Kidney capillary endothelial cell (primary cell): ENCODE measurements around the gene UGT3A1.
"Not testable (repeated sequence)": the region's sequence is repeated elsewhere in the genome, so short reads cannot be mapped to it uniquely, and the experiment has no call there.

Source experiments
- DNase-seq: peaks from one replicate; pipeline ENCODE4 v3.0.0-alpha.2; 2018; ENCODE audit warnings: low spot score

UGT3A1 gene, protein sequence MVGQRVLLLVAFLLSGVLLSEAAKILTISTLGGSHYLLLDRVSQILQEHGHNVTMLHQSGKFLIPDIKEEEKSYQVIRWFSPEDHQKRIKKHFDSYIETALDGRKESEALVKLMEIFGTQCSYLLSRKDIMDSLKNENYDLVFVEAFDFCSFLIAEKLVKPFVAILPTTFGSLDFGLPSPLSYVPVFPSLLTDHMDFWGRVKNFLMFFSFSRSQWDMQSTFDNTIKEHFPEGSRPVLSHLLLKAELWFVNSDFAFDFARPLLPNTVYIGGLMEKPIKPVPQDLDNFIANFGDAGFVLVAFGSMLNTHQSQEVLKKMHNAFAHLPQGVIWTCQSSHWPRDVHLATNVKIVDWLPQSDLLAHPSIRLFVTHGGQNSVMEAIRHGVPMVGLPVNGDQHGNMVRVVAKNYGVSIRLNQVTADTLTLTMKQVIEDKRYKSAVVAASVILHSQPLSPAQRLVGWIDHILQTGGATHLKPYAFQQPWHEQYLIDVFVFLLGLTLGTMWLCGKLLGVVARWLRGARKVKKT

DNA sequence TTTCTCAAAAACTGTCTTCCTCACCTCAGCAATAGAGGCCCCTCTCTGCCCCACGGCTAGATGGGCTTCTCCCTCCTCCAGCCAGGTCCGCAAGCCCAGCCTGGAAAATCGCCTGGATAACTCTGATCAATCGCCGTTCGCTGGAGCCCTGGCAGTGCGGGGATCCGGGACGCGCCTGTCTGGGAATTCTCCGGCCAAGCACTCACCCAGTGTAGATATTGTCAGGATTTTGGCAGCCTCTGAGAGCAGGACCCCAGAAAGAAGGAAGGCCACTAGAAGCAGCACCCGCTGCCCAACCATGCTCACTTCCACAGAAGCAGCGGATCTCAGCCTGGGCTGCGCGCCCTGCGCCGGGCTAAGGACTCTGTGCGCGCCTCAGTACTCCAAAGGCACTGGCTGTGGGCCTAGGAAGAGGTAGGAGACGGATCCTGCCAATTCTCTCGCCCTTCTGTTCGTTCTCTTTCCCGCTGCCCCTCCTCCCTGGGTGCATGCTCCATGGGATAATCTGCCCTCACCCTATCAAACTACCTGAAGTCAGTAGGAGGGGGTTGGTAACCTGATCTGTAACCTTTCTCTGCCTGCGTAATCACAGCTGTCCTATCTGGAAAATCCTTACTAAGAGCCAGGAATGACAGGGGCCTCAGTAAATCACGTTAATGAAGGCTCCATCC is at the start of gene UGT3A1:
TSS of gene UGT3A1 (minus strand) at position 450 of the 671 bp plus-strand sequence. CDS start at position 300, 150 bp downstream.
- no peak for DNase-seq

DNA sequence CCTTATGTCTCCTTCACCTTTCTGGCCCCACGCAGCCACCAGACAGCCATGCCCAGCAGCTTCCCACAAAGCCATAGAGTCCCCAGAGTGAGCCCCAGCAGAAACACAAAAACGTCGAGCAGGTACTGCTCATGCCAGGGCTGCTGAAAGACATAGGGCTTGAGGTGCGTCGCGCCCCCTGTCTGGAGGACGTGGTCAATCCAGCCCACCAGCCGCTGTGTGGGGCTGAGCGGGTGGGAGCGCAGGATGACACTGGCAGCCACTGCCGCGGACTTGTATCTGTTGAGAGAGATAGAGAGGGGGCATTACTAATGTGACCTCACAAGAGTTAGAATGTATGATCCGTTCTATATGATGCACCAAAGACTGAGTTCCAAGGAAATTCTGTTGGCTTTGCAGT is 44.5 kb upstream of the UGT3A1 start:
- DNase-seq = no peak

DNA sequence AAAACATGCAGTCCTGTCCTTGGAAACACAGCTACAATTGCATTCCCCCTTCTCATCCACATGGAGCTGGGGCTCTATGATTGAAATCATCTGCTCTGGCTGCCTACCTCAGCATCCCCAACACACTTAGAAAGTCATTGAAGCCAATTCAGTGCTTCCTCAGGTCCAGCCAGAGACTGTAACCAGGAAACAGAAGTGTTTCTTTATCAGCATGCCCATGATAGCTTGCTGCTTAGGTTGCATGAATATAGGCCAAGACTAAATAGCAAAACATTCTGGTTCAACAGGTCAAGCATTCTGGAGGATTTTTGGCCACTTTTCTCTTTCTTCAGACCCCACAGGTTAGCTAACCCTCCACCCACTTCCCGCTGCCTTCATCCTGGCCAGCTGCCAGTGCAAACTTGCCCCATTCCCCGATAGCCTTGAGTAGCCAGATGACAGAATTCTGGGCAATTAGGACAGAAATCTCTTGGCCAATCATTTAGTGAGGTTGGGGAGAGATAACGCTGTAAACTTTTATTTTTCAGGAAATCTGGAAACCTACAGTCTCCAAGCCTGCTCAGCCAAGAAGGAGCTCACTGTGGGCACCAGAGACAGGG is 43.4 kb upstream of the UGT3A1 start:
- not testable (repeated sequence) for DNase-seq

DNA sequence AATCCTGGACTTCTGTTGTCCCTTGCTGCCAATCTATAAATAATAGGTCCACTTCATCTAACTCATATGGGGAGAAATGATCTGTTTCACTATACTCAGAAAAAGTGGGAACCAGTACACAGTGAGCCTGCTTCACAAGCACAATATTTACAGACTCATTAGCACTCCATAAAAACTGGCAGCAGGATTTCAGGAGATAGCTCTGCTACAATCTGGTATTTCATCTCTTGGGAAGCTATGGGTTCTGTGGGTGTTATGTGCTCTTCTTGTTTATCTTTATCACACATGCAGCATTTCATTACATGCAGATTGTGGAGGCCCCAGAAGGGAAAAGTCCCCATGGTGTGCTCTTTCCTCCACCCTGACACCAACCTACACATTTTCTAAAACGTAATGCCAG is 42.3 kb upstream of the UGT3A1 start:
- DNase-seq = no peak

DNA sequence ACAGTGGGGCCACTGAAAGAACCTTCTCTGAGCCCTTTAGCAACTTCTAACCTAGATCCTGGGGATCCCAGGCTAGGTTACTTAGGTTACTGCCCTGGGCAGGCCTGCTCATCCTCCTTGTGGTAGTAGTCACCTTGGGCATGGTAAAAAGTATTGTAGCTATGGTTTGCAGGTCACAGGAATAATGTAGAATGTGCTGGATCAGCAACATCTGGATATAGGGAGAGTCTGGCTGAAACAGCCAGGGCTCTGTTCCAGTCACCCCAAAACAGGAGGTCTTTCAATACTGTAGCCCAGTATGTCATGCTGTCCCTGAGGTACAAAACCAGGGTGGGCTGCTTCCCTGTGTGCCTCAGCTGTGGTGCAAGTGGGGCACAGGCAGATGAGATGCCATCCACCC is 41.9 kb upstream of the UGT3A1 start:
- DNase-seq = no peak

DNA sequence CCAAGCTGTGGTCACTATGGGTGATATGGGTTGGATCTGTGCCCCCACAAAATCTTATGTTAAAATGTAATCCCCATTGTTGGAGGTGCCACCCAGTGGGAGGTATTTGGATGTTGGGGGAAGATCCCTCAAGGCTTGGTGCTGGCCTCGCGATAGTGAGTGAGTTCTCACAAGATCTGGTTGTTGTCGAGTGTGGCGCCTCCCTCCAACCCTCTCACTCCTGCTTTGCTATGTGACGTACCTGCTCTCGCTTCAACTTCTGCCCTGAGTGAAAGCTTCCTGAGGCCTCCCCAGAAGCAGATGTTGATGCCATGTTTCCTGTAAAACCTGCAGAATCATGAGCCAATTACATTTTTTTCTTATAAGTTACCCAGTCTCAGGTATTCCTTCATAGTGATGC is 40.0 kb upstream of the UGT3A1 start:
- DNase-seq = no peak

DNA sequence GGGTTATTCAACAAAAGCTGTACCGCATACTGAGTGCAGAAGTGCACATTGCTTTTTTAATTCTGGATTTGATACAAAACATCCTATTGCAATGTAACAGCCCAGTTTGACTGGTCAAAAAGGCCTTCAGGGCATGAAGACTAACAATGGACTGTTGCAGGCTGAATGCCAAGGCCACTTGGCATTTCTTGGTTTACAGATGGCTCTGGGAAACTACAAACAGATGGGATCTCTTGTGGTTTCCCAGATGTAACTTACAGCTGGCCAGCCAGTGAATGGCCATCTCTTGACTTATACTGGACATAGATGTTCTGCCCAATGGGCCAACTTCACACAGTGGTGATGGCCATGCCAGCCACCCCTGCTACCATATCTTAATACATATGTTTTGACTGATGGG is 38.7 kb upstream of the UGT3A1 start:
- DNase-seq = no peak

DNA sequence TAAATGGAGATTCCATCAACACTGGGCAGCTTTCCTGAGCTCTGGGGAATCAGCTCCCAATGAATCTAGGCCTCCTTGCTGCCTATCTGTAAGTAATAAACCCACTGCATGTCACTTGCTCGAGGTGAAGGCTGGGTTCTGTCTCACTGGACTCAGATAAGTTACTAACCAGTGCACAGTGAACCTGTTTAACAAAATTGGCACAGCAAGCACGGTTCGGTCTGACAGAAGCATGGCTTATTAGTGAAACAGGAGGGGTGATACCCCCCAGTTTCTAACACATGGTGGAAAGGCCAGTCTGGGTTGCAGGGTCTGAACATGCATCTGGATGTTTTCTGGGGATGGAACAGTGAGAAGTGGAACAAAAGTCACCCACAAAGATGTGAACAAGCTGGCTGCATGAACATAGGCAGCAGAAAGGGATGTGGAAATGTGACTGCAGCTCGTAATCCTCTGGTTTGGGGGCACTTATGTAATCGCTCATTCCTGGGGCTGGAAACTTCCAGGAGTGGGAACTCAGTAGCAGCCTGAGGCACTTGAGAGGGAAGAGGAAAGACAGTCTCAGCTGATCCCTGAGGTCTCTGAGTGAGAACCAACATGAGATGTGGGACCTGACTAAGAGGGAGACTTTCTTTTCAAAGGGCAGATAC is 37.8 kb upstream of the UGT3A1 start:
- DNase-seq = no peak

DNA sequence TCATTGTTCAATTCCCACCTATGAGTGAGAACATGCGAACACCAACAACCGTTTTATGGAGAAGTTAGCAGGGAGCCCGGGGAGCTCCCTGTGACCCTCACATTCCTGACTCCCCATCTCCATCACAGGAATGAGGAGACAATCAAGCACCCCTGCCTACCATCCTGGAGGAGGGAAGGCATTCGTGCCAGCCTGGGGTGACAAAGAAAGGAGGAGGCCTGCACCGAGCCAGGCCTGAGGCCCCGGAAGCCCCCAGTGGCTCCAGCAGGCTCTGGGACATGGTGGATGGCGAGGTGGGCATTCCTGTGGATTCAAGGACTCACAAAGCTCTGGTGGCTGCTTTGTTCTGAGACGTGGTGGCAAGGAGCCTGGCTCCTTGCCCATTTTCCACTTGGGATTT is 36.5 kb upstream of the UGT3A1 start:
- no peak for DNase-seq

DNA sequence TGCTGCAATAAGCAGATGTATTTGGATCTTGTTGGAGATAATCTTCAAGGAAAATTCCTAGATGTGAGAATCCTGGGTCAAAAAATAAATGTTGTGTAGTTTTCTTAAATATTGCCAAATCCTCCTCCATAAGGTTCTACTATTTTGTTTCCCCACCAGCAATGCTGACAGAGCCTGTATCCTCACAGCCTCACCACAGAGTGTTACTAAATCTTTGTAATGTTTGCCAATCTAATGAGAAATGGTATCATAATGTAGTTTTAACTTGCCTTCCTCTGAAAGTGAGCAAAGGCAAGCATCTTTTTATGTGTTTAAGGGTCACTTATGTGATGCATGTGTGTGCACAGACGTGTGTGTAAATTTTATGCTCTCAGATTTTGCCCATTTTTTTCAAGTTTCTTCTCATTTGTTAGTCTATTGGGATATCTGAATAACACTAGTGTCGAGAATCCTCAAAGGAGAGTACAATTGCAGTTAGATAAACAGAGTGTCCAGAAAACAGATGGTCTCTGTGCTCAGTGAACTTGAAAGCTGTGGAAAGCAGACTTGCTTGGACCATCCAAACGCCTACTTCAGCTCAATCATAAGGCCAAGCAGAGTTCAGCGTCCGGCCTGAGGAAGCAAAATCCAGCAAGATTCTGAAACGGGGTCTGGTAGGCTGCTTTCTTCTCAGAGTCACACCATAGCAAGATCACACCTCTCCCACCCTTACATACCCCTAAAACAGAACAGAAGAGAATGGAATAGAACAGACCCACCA is 35.7 kb upstream of the UGT3A1 start:
- no peak for DNase-seq

DNA sequence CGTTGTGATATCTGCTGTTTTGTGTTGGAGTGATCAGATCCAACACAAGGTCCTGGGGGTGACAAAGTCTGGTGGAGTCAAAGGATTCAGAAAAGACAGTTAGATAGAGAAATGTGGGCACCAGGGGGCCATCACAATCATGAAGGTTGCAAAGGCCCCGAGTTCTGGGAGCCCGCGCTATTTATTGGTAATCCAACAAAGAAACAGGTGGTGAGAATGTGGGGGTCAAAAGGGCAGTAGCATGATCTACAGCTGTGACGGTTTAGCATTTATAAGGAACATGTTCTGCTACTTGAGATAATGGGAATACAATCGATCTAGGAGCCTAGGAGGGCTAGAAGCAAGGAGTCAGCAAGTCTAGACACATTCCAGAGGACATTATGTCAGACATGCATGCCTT is 31.1 kb upstream of the UGT3A1 start:
- not testable (repeated sequence) for DNase-seq

DNA sequence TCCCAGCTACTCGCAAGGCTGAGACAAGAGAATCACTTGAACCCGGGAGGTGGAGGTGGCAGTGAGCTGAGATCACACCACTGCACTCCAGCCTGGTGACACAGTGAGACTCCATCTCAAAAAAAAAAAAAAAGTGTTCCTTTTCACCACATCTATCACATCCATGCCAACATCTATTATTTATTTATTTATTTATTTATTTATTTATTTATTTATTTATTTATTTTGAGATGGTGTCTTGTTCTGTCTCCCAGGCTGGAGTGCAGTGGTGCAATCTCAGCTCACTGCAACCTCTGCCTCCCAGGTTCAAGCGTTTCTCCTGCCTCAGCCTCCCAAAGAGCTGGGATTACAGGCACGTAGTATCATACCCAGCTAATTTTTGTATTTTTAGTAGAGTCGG is 28.4 kb upstream of the UGT3A1 start:
- DNase-seq = not testable (repeated sequence)

DNA sequence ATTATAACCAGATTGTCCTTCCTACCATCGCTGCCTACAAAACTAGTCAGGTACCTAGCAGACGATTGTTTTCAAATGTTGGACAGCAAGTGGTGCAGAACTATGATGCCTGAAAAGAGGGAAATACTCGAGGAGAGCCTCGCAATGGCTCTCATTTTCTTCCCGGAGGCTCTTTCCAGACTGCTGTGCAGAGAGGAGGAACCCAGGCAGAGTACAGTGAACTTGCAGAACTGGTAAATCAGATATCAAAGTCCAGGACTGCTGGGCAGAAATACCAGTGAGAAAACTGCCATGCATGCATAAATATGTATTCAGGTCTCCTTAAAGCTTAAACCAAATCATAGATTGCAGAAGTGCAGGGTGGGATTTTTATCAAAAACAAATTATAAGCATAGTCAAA is 26.4 kb upstream of the UGT3A1 start:
- DNase-seq = no peak

DNA sequence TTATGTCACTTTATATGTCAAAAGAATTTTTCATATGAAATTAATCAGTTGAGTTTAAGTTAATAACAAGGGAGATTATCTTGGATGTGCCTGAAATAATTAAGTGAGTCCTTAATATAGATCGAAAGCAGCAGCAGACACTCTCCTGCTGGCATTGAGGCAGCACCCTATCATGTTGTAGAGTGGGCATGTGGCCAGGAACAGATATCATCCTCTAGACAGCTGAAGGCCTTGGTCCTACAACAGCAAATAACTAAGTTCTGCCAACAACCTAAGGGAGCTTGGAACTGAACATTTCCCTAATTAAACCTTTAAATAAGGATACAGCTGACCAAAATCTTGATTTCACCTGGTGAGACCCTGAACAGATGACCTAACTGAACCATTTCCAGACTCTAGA is 25.8 kb upstream of the UGT3A1 start:
- no peak for DNase-seq

DNA sequence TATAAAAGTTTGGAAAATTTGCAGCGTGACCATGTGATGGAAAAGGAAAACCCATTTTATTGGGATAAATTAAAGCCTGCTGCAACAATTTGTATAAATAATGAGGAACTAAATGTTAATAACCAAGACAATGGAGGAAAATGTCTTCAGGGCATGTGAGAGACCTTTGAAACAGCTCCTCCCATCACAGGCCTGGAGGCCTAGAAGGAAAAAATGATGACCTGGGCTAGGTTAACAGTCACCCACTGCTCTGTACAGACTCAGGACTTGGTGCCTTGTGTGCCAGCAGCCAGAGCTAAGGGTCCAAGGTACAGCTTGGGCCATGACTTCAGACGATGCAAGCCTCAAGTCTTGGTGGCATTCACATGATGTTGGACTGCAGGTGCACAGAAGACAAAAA is 22.0 kb upstream of the UGT3A1 start:
- no peak for DNase-seq

DNA sequence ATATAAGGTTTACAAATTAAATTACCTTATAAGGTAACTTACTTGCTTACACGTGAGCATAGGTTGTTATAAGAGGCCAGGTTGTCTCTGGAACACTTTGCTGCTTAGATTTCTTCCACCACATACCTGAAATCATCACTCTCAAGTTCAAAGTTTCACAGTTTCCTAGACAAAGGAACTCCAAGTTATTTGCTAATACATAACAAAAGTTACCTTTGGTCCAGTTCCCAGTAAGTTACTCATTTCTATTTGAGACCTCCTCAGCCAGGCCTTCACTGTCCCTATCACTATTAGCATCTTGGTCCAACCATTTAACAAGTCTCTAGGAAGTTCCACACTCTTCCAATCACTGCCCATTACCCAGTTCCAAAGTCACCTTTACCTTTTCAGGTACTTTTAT is 18.5 kb upstream of the UGT3A1 start:
- DNase-seq = no peak

DNA sequence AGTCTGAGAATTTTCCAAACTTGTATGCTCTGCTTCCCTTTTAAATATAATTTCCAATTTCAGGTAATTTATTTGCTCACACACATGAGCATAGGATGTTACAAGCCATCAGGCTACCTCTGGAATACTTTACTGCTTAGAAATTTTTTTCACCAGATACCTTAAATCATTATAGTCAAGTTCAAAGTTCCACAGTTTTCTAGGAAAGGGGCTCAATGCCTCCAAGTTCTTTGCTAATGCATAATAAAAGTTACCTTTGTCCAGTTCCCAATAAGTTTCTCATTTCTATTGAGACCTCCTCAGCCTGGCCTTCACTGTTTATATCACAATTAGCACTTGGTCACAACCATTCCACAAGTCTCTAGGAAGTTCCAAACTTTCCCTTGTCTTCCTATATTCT is 16.2 kb upstream of the UGT3A1 start:
- no peak for DNase-seq

DNA sequence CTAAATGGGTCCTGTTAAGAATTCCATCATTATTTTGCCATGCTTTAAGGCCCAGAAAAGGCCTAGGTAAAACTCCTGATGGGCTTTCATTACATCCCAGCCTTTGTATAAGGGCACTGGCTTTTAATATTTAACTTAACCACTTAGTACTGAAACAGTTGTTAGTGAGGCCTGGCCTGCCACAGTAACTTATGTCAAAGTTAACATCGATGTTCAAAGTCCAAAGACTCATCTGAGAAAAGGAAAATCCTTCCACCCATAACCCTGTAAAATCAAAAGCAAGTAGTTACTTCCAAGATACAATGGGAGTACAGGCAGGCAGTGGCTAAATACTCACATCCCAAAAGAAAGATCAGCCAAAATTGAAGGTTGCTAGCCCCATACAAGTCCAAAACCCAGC is 15.0 kb upstream of the UGT3A1 start:
- DNase-seq = no peak

DNA sequence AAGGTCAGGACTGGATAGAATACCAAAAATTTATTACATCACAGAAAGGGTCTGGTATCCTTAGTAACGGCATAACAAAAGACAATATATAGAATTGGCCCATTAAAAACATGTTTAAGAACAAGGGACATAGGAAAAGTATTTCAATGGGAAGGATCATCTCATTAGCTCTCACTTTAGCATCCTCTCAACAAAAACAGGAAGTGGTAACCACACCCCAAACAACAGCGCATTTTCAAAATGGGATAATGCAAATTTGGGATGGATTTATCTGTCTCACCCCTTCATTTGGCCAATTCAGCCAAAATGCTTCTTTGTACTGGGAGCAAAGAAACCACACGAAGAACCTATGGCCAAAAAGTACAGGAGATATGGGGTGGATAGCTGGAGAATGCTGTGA is 9.8 kb upstream of the UGT3A1 start:
- no peak for DNase-seq

DNA sequence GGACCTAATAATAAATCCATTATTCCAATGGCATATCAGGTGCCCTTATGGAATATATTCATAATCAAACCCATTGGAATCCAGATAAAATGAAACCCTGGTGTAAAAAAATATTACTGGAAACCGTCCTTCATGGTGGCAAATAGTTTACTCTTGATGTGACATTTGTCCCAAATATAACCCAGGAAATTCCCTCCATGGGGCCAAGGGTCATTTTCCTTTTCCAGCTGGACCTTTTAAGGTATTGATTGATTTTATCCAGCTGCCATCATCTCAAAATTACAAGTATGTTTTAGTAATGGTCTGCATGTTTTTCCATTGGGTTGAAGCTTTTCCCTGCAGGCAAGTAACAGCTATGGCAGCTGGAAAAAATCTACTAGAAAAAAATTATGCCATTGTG is 8.4 kb upstream of the UGT3A1 start:
- DNase-seq = no peak

DNA sequence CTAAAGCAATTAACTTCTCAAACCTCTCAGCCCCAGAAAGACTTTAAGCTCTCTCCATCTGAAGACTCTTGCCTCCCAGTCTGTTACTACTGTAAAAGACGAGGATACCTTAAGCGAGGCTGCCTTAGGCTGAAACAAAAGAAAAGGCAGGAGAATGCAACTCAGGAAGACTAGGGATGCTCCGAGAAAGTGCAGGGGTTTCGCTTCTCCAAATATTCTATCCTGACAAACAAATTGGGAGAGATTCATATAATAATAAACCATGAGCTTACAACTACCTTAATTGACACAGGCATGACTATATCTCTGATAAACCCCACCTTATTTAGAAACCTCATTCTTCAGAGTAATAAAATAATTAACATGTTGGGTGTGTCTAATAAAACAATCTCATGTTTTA is 4.9 kb upstream of the UGT3A1 start:
- no peak for DNase-seq

DNA sequence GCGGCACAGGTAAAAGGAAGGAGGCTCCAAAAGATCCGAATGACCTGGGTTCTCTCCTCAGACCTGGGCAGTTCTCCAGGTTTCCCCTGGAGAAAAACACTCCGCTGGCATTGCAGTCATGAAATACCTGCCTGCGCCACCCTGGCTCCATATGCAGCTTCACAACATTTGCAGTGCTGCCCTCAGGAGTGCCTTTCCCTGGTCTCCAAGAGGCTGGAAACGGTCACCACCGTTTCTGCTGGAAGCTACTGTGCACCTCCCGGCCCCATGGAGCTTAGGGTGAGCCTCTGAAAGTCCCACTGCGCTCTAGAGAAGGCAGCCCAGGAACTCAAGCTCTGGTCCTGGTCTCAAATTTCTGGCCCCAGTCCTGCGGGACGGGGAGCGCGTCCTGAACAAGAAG is 670 bp downstream of the UGT3A1 start:
- DNase-seq = no peak
